HG03432 (cell line): ENCODE data around the gene GRB10.
"Not testable (repeated sequence)": the region's sequence is repeated elsewhere in the genome, so short reads cannot be mapped to it uniquely, and the experiment has no call there.

Experiments
- ATAC-seq: cut with Tn5 transposase; IDR thresholded peaks from one replicate; pipeline ENCODE4 v1.9.1; 2021; ENCODE audit warnings: mild to moderate bottlenecking, moderate library complexity; ENCODE audit not compliant: unreplicated experiment

Gene GRB10

GRCh38 chr7:50558294-50559053 is 224.2 kb downstream of the GRB10 start:
- ATAC-seq: no peak

GRCh38 chr7:50557099-50557498 is 225.6 kb downstream of the GRB10 start:
- ATAC-seq: no peak

- no peak for ATAC-seq
These were observed 226.3 kb downstream of the GRB10 start for GRCh38 chr7:50556247-50556991.

GRCh38 chr7:50555594-50556140 is 227.0 kb downstream of the GRB10 start:
- no peak for ATAC-seq

DNA sequence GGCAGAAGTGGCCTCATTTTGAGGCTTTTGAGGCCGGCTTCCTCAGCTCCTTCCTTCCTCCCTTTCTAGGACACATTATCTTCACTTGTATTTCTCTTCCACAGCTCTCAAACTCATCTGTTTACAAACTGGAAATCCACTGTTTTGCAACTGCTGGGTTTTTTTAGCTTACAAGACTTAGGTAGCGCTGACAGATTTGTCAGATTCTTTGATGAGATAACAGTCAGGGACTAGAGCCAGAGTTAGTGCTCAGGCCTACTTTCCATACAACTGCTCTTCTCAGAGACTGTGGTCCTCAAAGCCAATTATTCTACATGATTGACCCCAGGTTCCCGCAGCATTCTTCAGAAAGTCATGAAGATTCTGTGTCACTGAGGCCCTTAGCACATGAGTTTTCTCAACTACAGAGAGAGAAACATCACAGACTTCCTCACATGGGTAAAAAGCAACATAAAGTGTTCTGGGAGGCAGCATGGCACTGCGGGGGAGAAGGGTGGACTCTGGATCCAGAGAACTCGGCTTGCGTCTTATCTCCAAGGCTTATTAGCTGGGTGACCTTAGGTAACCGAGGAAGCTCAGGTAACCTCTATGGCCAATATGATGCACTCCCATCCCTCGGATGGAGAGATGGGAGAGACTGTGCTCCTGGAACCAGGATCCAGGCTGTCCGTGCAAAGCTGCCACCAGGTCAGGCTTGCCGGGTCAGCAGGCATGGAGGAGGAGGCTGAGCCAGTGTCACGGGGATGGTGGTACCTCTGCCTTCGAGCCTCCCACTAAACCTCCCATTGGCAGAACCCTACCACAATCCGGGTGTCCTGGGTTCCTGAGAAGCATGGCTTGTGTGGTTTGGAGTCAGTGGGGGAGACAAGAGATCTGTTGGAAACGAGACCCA is 228.0 kb downstream of the GRB10 start:
- ATAC-seq: no peak

- no peak for ATAC-seq
These were observed 228.7 kb downstream of the GRB10 start for GRCh38 chr7:50553973-50554372.

DNA sequence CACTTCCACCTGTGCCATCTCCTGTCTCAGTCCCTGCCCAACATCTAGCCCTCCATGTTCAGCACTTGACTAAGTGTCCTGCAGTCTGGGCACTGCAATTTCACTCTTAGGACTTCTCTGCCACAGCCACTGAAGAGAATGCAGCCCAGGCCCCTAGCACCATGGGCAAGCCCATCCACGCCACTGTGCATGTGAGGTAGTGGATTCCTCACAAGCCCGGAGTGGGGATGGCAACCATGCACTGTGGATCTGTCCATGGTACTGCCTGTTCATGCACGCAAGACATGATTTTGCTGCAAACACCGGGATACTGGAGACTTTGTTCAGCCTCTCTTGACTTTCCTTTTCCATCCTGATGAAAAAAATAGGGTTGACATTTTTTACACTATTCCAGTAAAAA is 229.8 kb downstream of the GRB10 start:
- no peak for ATAC-seq

DNA sequence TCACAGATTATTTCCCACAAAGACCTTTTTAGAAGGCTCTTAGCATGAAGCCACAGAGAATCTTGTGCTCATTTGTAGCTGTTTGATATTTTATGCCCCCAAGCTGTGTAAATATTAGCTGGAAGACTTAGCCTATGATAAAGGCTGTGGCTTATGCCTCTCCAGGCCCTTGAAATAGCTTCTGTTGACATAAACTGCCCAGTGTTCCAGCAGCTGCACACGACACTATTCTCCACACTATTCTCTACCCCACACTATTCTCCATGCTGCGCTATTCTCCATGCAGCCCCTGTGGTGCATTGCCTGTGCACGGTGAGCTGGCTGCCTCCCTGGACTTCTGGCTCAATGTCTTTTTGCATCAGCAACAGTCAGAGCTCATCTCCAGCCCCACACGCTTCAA is 230.6 kb downstream of the GRB10 start:
- no peak for ATAC-seq

DNA sequence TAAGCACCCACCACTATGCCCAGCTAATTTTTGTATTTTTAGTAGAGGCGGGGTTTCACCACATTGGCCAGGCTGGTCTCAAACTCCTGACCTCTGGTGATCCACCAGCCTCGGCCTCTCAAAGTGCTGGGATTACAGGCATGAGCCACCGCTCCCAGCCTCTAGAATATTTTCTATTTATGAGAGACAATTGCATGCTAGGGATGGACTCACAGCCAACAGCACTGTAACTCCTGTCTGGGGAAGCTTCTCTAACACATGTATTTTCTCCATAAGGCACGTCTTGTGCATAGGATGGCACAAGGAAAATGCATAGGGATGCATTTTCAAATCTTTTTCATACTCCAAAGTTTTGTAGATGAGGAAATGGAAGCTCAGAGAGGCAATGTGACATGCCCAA is 237.1 kb downstream of the GRB10 start:
- not testable (repeated sequence) for ATAC-seq

- ATAC-seq: no peak
These were observed 237.7 kb downstream of the GRB10 start for GRCh38 chr7:50544992-50545391.

- ATAC-seq: no peak
These were observed 238.8 kb downstream of the GRB10 start for GRCh38 chr7:50543776-50544442.

GRCh38 chr7:50542132-50542531 is 240.6 kb downstream of the GRB10 start:
- no peak for ATAC-seq

- ATAC-seq: no peak
These were observed 241.7 kb downstream of the GRB10 start for GRCh38 chr7:50540785-50541579.
